Measurements from ENCODE around the gene SLAMF6. TPM values are rescaled to one million over a fixed set of nuclear protein-coding genes. Genes with fewer than 3 reads are reported as not detected.
"Not testable (repeated sequence)": the region's sequence is repeated elsewhere in the genome, so short reads cannot be mapped to it uniquely, and the experiment has no call there.

The SLAMF6 gene
- total and polyA plus RNA-seq, 11 donors, result 0.09 to 3.8 (median 0.30) TPM

- Histone ChIP-seq H3K9me3 (peaks cover 0 to 9% (median 0%) of the 10 kb centered on the region in 12 donors), H3K27me3 (no peaks in the 10 kb centered on the region), H3K4me3 (peak overlapping the region in 1 of 12 donors; percentile 54), H3K27ac (peak overlapping the region in 1 of 12 donors; percentile 79), H3K36me3 (no peaks in the 10 kb centered on the region), H3K4me1 (peaks cover 0 to 11% (median 0%) of the 10 kb centered on the region in 12 donors)
- no peak for ATAC-seq
- WGBS, 4 donors, result 41 to 49% (median 45%) methylated on average over 5 of the region's 5 CpGs
- intact Hi-C loops (cut with DNase I), result no loop called here
- TF ChIP-seq CTCF (IDR thresholded peaks at IDR 0.05), result no peak
- TF ChIP-seq POLR2A (IDR thresholded peaks at IDR 0.05), result no peak
- no peak for DNase-seq
Measured at GRCh38 chr1:160519642-160520435, 3.2 kb downstream of the SLAMF6 start.

GRCh38 chr1:160517519-160517918 lies 5.5 kb downstream of the SLAMF6 start:
- Histone ChIP-seq H3K4me1 (peaks cover 0 to 11% (median 0%) of the 10 kb centered on the region in 12 donors), H3K9me3 (peaks cover 0 to 13% (median 0%) of the 10 kb centered on the region in 12 donors)
- 38 to 59% (median 49%) methylated on average over 2 of the region's 2 CpGs for WGBS, 4 donors
- intact Hi-C loops (cut with DNase I); H3K36me3 ChIP-seq; H3K4me3 ChIP-seq; H3K27me3 ChIP-seq; H3K27ac ChIP-seq; ATAC-seq; DNase-seq: not testable (repeated sequence)

GRCh38 chr1:160515908-160516307 lies 7.1 kb downstream of the SLAMF6 start:
- 26 to 40% (median 32%) methylated on average over 1 of the region's 1 CpG for WGBS, 4 donors
- not testable (repeated sequence) for ATAC-seq

GRCh38 chr1:160504651-160505050 lies 18.4 kb downstream of the SLAMF6 start:
- 80 to 83% (median 81%) methylated on average over 2 of the region's 2 CpGs for WGBS, 4 donors
- peaks cover 0 to 50% (median 24%) of the 10 kb centered on the region in 12 donors for H3K9me3 ChIP-seq
- intact Hi-C loops (cut with DNase I), result no loop called here

More at GRCh38 chr1:160515908-160516307, 7.1 kb downstream of the SLAMF6 start:
- intact Hi-C loops (cut with DNase I); H3K27ac ChIP-seq; H3K36me3 ChIP-seq; H3K27me3 ChIP-seq; H3K4me3 ChIP-seq; DNase-seq: not testable (repeated sequence)
- peaks cover 0 to 14% (median under 1%) of the 10 kb centered on the region in 12 donors for H3K9me3 ChIP-seq
- H3K4me1 ChIP-seq, result peaks cover 0 to 11% (median 0%) of the 10 kb centered on the region in 12 donors

More at GRCh38 chr1:160504651-160505050, 18.4 kb downstream of the SLAMF6 start:
- H3K36me3 ChIP-seq, result no peaks in the 10 kb centered on the region
- peaks cover 0 to 4% (median 0%) of the 10 kb centered on the region in 9 donors for H3K27me3 ChIP-seq
- peaks cover 0 to 15% (median 0%) of the 10 kb centered on the region in 12 donors for H3K4me1 ChIP-seq
- no peak overlapping the region for H3K27ac ChIP-seq
- no peak for DNase-seq
- ATAC-seq, result no peak
- TF ChIP-seq CTCF (IDR thresholded peaks at IDR 0.05), result no peak
- TF ChIP-seq POLR2A (IDR thresholded peaks at IDR 0.05), result no peak
- no peak overlapping the region for H3K4me3 ChIP-seq
